HT1080 (cell line): Measurements from ENCODE around the gene PRKN. TPM values are rescaled to one million over a fixed set of nuclear protein-coding genes. Genes with fewer than 3 reads are reported as not detected.
A peak's percentile ranks its signal among the peaks of the same experiment; 100 is the strongest.

Source experiments
- DNase-seq: peaks from one replicate; pipeline ENCODE4 v3.0.0-alpha.2; 2015; ENCODE audit warnings: low read depth
- polyA plus RNA-seq, 2 experiments: library from polyadenylated mRNA; depleted of rRNA; stranded (reverse); fragments of >200 nt; gene quantifications; 2 replicates each; pipeline ENCODE4 v1.2.3, GENCODE V29; 2015
- total RNA-seq: library from RNA; depleted of rRNA; stranded (reverse); fragments of >200 nt; shearing (Covaris generic); gene quantifications from 2 replicates; pipeline ENCODE4 v1.2.3, GENCODE V29; 2014; rRNA removed

Gene PRKN
- total RNA-seq, result 0.27 TPM in 1 of 2 replicates, not detected in the other
- 0.05 and 0.37 TPM in 2 replicates for polyA plus RNA-seq (2015; cell fraction: cytosol; rRNA removed)
- polyA plus RNA-seq (2015; cell fraction: nucleus; rRNA removed), result 0.08 and 0.28 TPM in 2 replicates

GRCh38 chr6:162727322-162728182, at the start of gene PRKN, which contains the start of gene PACRG:
TSS of gene PRKN (minus strand) at chr6:162727766.
TSS of gene PACRG (plus strand) at chr6:162727974.
- peak; percentile 96 for DNase-seq

- DNase-seq, result no peak
These were observed 49.5 kb upstream of the PRKN start for GRCh38 chr6:162777091-162777490.

- DNase-seq, result no peak
These were observed 46.4 kb upstream of the PRKN start for GRCh38 chr6:162773996-162774395.

GRCh38 chr6:162772466-162772865, 44.9 kb upstream of the PRKN start:
- no peak for DNase-seq

GRCh38 chr6:162770955-162771354, 43.4 kb upstream of the PRKN start:
- DNase-seq, result no peak

- no peak for DNase-seq
These were observed 42.6 kb upstream of the PRKN start for GRCh38 chr6:162770136-162770535.

- DNase-seq, result no peak
These were observed 26.2 kb upstream of the PRKN start for GRCh38 chr6:162753775-162754174.

- no peak for DNase-seq
These were observed 23.8 kb upstream of the PRKN start for GRCh38 chr6:162751211-162751859.

GRCh38 chr6:162750776-162751175, 23.2 kb upstream of the PRKN start:
- DNase-seq, result peak; percentile 56

GRCh38 chr6:162736961-162737360, 9.4 kb upstream of the PRKN start:
- no peak for DNase-seq

GRCh38 chr6:162733489-162733888, 5.9 kb upstream of the PRKN start:
- DNase-seq, result no peak

GRCh38 chr6:162730502-162730901, 2.9 kb upstream of the PRKN start:
- DNase-seq, result no peak

GRCh38 chr6:162728706-162729105, 1.1 kb upstream of the PRKN start:
- DNase-seq, result no peak

- no peak for DNase-seq
These were observed 631 bp upstream of the PRKN start for GRCh38 chr6:162728197-162728596.

- DNase-seq, result no peak
These were observed 632 bp downstream of the PRKN start for GRCh38 chr6:162726947-162727321.

- no peak for DNase-seq
These were observed 4.9 kb downstream of the PRKN start for GRCh38 chr6:162722633-162723032.

GRCh38 chr6:162722226-162722625, 5.3 kb downstream of the PRKN start:
- no peak for DNase-seq

GRCh38 chr6:162721404-162721687, 6.2 kb downstream of the PRKN start:
- DNase-seq, result no peak

- no peak for DNase-seq
These were observed 8.0 kb downstream of the PRKN start for GRCh38 chr6:162719528-162719927.

GRCh38 chr6:162715601-162716000, 12.0 kb downstream of the PRKN start:
- DNase-seq, result no peak

GRCh38 chr6:162713974-162714780, 13.4 kb downstream of the PRKN start:
- no peak for DNase-seq

- DNase-seq, result no peak
These were observed 14.9 kb downstream of the PRKN start for GRCh38 chr6:162712694-162713093.
